ENCODE data around the gene AEBP1. TPM values are rescaled to one million over a fixed set of nuclear protein-coding genes. Genes with fewer than 3 reads are reported as not detected.

AEBP1 gene
- total and polyA plus RNA-seq, 2 experiments from 2014 or later: 15.1 to 42.0 TPM

DNA sequence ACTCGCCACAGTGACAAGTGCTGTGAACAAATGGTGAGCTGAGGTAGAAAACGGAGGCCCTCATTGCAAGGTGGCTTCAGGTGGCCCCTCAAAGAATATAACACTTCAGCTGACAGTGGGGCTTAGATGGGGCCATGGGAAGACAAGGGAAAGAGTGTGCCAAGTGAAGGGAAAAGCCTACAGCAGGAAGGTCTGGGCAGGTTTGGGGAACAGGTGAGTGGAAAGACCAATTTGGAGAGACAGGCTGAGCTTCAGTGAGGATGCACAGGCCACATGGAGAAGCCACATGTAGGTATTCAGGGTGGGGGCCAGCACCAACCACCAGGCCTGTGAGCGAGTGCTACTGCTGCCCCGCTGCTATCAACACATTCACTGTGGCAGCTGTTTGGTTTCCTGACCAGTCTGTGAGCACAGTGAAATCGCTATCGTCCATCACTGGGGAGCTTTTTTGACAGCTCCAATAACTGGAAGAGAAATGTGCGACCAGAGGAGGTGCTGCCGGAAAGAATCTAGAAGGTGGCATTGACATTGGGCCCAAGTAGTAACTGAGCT lies 15.8 kb downstream of the AEBP1 start:
- H3K9me3 Mint-ChIP-seq: no peaks in the 10 kb centered on the region; the same call in 2 of the 3 replicates
- no peak for ATAC-seq
- Histone ChIP-seq H3K27ac (ENCODE audit: low read depth) (no peak overlapping the region), H3K79me2 (replicated peaks; ENCODE audit: insufficient read depth) (peaks cover 24% of the 10 kb centered on the region), H4K20me1 (replicated peaks; ENCODE audit: insufficient read depth) (peaks cover 3% of the 10 kb centered on the region), H2AFZ (no peak overlapping the region), H3K4me2 (no peak overlapping the region), H3K4me1 (ENCODE audit: insufficient read depth) (peaks cover 15% of the 10 kb centered on the region; the same call in 1 of the 2 replicates), H3K36me3 (ENCODE audit: insufficient read depth) (peaks cover 12% of the 10 kb centered on the region; the same call in 1 of the 2 replicates), H3K9me2 (ENCODE audit: insufficient read depth) (no peaks in the 10 kb centered on the region), H3K27me3 (ENCODE audit: insufficient read depth) (peaks cover 8% of the 10 kb centered on the region), H3F3A (replicated peaks; ENCODE audit: low read depth) (no peaks in the 10 kb centered on the region), H3K4me3 (no peak overlapping the region)
- TF ChIP-seq POLR2AphosphoS5 (IDR thresholded peaks at IDR 0.05; ENCODE audit: low read depth): no peak
- TF ChIP-seq ZNF114 (CRISPR knock-in tag; IDR thresholded peaks at IDR 0.05): no peak
- no peak for TF ChIP-seq EZH2phosphoT487 (IDR thresholded peaks at IDR 0.05; ENCODE audit: unreplicated experiment)
- no peak for TF ChIP-seq EZH2 (IDR thresholded peaks at IDR 0.05; ENCODE audit: low read depth, unreplicated experiment)
- TF ChIP-seq STAT1 (IDR thresholded peaks at IDR 0.05; ENCODE audit: unreplicated experiment): no peak
- TF ChIP-seq ETS1 (IDR thresholded peaks at IDR 0.05): no peak
- TF ChIP-seq JUNB (IDR thresholded peaks at IDR 0.05; ENCODE audit: unreplicated experiment): no peak
- TF ChIP-seq ZNF331 (CRISPR knock-in tag; IDR thresholded peaks at IDR 0.05; ENCODE audit: low read depth): no peak
- TF ChIP-seq, protein P1, sequence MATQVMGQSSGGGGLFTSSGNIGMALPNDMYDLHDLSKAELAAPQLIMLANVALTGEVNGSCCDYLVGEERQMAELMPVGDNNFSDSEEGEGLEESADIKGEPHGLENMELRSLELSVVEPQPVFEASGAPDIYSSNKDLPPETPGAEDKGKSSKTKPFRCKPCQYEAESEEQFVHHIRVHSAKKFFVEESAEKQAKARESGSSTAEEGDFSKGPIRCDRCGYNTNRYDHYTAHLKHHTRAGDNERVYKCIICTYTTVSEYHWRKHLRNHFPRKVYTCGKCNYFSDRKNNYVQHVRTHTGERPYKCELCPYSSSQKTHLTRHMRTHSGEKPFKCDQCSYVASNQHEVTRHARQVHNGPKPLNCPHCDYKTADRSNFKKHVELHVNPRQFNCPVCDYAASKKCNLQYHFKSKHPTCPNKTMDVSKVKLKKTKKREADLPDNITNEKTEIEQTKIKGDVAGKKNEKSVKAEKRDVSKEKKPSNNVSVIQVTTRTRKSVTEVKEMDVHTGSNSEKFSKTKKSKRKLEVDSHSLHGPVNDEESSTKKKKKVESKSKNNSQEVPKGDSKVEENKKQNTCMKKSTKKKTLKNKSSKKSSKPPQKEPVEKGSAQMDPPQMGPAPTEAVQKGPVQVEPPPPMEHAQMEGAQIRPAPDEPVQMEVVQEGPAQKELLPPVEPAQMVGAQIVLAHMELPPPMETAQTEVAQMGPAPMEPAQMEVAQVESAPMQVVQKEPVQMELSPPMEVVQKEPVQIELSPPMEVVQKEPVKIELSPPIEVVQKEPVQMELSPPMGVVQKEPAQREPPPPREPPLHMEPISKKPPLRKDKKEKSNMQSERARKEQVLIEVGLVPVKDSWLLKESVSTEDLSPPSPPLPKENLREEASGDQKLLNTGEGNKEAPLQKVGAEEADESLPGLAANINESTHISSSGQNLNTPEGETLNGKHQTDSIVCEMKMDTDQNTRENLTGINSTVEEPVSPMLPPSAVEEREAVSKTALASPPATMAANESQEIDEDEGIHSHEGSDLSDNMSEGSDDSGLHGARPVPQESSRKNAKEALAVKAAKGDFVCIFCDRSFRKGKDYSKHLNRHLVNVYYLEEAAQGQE (IDR thresholded peaks at IDR 0.05; ENCODE audit: unreplicated experiment): no peak
- no peak for TF ChIP-seq NANOG (IDR thresholded peaks at IDR 0.05; ENCODE audit: borderline replicate concordance)
- TF ChIP-seq ZNF462 (CRISPR knock-in tag; IDR thresholded peaks at IDR 0.05): no peak
- no peak for TF ChIP-seq CREB1 (CRISPR knock-in tag; IDR thresholded peaks at IDR 0.05; ENCODE audit: low read depth)
- TF ChIP-seq, protein P2, sequence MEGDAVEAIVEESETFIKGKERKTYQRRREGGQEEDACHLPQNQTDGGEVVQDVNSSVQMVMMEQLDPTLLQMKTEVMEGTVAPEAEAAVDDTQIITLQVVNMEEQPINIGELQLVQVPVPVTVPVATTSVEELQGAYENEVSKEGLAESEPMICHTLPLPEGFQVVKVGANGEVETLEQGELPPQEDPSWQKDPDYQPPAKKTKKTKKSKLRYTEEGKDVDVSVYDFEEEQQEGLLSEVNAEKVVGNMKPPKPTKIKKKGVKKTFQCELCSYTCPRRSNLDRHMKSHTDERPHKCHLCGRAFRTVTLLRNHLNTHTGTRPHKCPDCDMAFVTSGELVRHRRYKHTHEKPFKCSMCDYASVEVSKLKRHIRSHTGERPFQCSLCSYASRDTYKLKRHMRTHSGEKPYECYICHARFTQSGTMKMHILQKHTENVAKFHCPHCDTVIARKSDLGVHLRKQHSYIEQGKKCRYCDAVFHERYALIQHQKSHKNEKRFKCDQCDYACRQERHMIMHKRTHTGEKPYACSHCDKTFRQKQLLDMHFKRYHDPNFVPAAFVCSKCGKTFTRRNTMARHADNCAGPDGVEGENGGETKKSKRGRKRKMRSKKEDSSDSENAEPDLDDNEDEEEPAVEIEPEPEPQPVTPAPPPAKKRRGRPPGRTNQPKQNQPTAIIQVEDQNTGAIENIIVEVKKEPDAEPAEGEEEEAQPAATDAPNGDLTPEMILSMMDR (conservative IDR thresholded peaks at IDR 0.05; ENCODE audit: low read depth in 2 of 2): no peak
- H3K36me3 Mint-ChIP-seq (ENCODE audit: low read depth): peaks cover 61% of the 10 kb centered on the region
- DNase-seq (ENCODE audit: low spot score): no peak
- no peak overlapping the region for H3K27ac Mint-ChIP-seq
- no peak overlapping the region; the same call in 2 of the 3 replicates for H3K4me3 Mint-ChIP-seq
- peaks cover 9% of the 10 kb centered on the region for H3K27me3 Mint-ChIP-seq (ENCODE audit: insufficient read depth, low read depth, poor library complexity)
- peaks cover 11% of the 10 kb centered on the region for H3K4me1 Mint-ChIP-seq
